Stimulated activated naive CD4-positive, alpha-beta T cell treated with Interleukin-2 at 50 U/mL for 16 hours (primary cell): ENCODE data around the gene OAS3.
"Not testable (repeated sequence)": the region's sequence is repeated elsewhere in the genome, so short reads cannot be mapped to it uniquely, and the experiment has no call there.

Experiments used
- DNase-seq: peaks from one replicate; lab custom pipeline; 2025; lab: John Stamatoyannopoulos, UW

OAS3 gene

GRCh38 chr12:112937741-112938719, at the start of gene OAS3:
Gene OAS3 (plus strand): TSS chr12:112938474. CDS start chr12:112938531, 57 bp downstream.
- peak; percentile 61 for DNase-seq

- DNase-seq = no peak
Observed at GRCh38 chr12:112891093-112892024, 46.9 kb upstream of the OAS3 start.

GRCh38 chr12:112892856-112893255, 45.4 kb upstream of the OAS3 start:
- no peak for DNase-seq

GRCh38 chr12:112894128-112894527, 44.1 kb upstream of the OAS3 start:
- DNase-seq = no peak

- no peak for DNase-seq
Observed at GRCh38 chr12:112898380-112898779, 39.9 kb upstream of the OAS3 start.

- peak; percentile 39 for DNase-seq
Observed at GRCh38 chr12:112900298-112901145, 37.8 kb upstream of the OAS3 start.

GRCh38 chr12:112901271-112901670, 37.0 kb upstream of the OAS3 start:
- no peak for DNase-seq

GRCh38 chr12:112904571-112904970, 33.7 kb upstream of the OAS3 start:
- no peak for DNase-seq

GRCh38 chr12:112905451-112906089, 32.7 kb upstream of the OAS3 start:
- DNase-seq = no peak

GRCh38 chr12:112906712-112907414, 31.4 kb upstream of the OAS3 start, which contains the start of gene OAS1:
Gene OAS1 (plus strand): TSS chr12:112906962. CDS start chr12:112907040, 78 bp downstream.
- no peak for DNase-seq

- DNase-seq = no peak
Observed at GRCh38 chr12:112907415-112908157, 30.7 kb upstream of the OAS3 start.

GRCh38 chr12:112908548-112908947, 29.7 kb upstream of the OAS3 start:
- peak; percentile 15 for DNase-seq

- no peak for DNase-seq
Observed at GRCh38 chr12:112909693-112910092, 28.6 kb upstream of the OAS3 start.

- DNase-seq = no peak
Observed at GRCh38 chr12:112913038-112913688, 25.1 kb upstream of the OAS3 start.

- not testable (repeated sequence) for DNase-seq
Observed at GRCh38 chr12:112913888-112914287, 24.4 kb upstream of the OAS3 start.

GRCh38 chr12:112916270-112916669, 22.0 kb upstream of the OAS3 start:
- DNase-seq = no peak

GRCh38 chr12:112919121-112919520, 19.2 kb upstream of the OAS3 start:
- no peak for DNase-seq

GRCh38 chr12:112924986-112925385, 13.3 kb upstream of the OAS3 start:
- no peak for DNase-seq

GRCh38 chr12:112926416-112927033, 11.7 kb upstream of the OAS3 start:
- DNase-seq = not testable (repeated sequence)
